Breast epithelium (tissue), 3 donors: ENCODE results near the gene ANKS1A.

Experiments
- POLR2AphosphoS5 ChIP-seq, 3 donors: sonication (generic); formaldehyde crosslinking; IDR thresholded peaks; one replicate each; pipeline ENCODE4 v1.6.1; 2017; ENCODE audit warnings: antibody characterized with exemption in 3 of 3
- TF ChIP-seq, protein P1 (sequence below), 3 donors: fragments of 450-650 bp; IDR thresholded peaks; one replicate each; pipeline ENCODE4 v1.5.1; 2016 to 2017; ENCODE audit warnings: antibody characterized with exemption in 3 of 3, mild to moderate bottlenecking in 3 of 3, moderate library complexity in 3 of 3

- TF ChIP-seq, protein P1, sequence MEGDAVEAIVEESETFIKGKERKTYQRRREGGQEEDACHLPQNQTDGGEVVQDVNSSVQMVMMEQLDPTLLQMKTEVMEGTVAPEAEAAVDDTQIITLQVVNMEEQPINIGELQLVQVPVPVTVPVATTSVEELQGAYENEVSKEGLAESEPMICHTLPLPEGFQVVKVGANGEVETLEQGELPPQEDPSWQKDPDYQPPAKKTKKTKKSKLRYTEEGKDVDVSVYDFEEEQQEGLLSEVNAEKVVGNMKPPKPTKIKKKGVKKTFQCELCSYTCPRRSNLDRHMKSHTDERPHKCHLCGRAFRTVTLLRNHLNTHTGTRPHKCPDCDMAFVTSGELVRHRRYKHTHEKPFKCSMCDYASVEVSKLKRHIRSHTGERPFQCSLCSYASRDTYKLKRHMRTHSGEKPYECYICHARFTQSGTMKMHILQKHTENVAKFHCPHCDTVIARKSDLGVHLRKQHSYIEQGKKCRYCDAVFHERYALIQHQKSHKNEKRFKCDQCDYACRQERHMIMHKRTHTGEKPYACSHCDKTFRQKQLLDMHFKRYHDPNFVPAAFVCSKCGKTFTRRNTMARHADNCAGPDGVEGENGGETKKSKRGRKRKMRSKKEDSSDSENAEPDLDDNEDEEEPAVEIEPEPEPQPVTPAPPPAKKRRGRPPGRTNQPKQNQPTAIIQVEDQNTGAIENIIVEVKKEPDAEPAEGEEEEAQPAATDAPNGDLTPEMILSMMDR (IDR thresholded peaks at IDR 0.05): no peak
- TF ChIP-seq POLR2AphosphoS5 (IDR thresholded peaks at IDR 0.05): no peak
Measured at GRCh38 chr6:35028781-35029769, 140.0 kb downstream of the ANKS1A start.
